ENCODE results near the gene PCGF3.

Gene PCGF3

GRCh38 chr4:681736-682451 lies 23.7 kb upstream of the PCGF3 start:
- in situ Hi-C loops (cut with MboI; ENCODE audit: low sequenced_read_pairs), result no loop called here
- DNase-seq (ENCODE audit: low spot score in 2 of 2), result peak; percentile 36 to 77
- Histone ChIP-seq H3K9me3 (no peaks in the 10 kb centered on the region), H3K4me1 (peaks cover 14% of the 10 kb centered on the region; the same call in 1 of the 2 replicates), H3K4me3 (peak overlapping the region; percentile 17), H3K27me3 (ENCODE audit: low read depth) (no peaks in the 10 kb centered on the region), H3K36me3 (replicated peaks) (no peaks in the 10 kb centered on the region)

- no peak for DNase-seq (ENCODE audit: low spot score in 2 of 2)
- no peaks in the 10 kb centered on the region for H3K36me3 ChIP-seq (replicated peaks)
- in situ Hi-C loops (cut with MboI; ENCODE audit: low sequenced_read_pairs), result no loop called here
- no peak overlapping the region for H3K4me3 ChIP-seq
- H3K27me3 ChIP-seq (ENCODE audit: low read depth), result no peaks in the 10 kb centered on the region
- peaks cover 14% of the 10 kb centered on the region; the same call in 1 of the 2 replicates for H3K4me1 ChIP-seq
- no peaks in the 10 kb centered on the region for H3K9me3 ChIP-seq
Measured at GRCh38 chr4:682490-683172, 23.0 kb upstream of the PCGF3 start.

GRCh38 chr4:683247-683897 lies 22.3 kb upstream of the PCGF3 start:
- H3K27me3 ChIP-seq (ENCODE audit: low read depth), result no peaks in the 10 kb centered on the region
- no peak overlapping the region for H3K4me3 ChIP-seq
- in situ Hi-C loops (cut with MboI; ENCODE audit: low sequenced_read_pairs), result no loop called here
- H3K36me3 ChIP-seq (replicated peaks), result no peaks in the 10 kb centered on the region
- no peak for DNase-seq (ENCODE audit: low spot score in 2 of 2)
- no peaks in the 10 kb centered on the region for H3K9me3 ChIP-seq
- peaks cover 14% of the 10 kb centered on the region; the same call in 1 of the 2 replicates for H3K4me1 ChIP-seq

- Histone ChIP-seq H3K27me3 (ENCODE audit: low read depth) (no peaks in the 10 kb centered on the region), H3K4me1 (peaks cover 14% of the 10 kb centered on the region; the same call in 1 of the 2 replicates), H3K36me3 (replicated peaks) (no peaks in the 10 kb centered on the region), H3K4me3 (no peak overlapping the region), H3K9me3 (no peaks in the 10 kb centered on the region)
- in situ Hi-C loops (cut with MboI; ENCODE audit: low sequenced_read_pairs), result no loop called here
- peak; percentile 43 to 87 for DNase-seq (ENCODE audit: low spot score in 2 of 2)
Measured at GRCh38 chr4:683982-684622, 21.5 kb upstream of the PCGF3 start.

- no peaks in the 10 kb centered on the region for H3K36me3 ChIP-seq (replicated peaks)
- peak in 1 of 2 experiments; percentile 11 for DNase-seq (ENCODE audit: low spot score in 2 of 2)
- H3K4me1 ChIP-seq, result peaks cover 14% of the 10 kb centered on the region; the same call in 1 of the 2 replicates
- in situ Hi-C loops (cut with MboI; ENCODE audit: low sequenced_read_pairs), result no loop called here
- no peak overlapping the region for H3K4me3 ChIP-seq
- H3K27me3 ChIP-seq (ENCODE audit: low read depth), result no peaks in the 10 kb centered on the region
- H3K9me3 ChIP-seq, result no peaks in the 10 kb centered on the region
Measured at GRCh38 chr4:684623-685327, 20.9 kb upstream of the PCGF3 start.

- DNase-seq (ENCODE audit: low spot score in 2 of 2), result peak in 1 of 2 experiments; percentile 9
- H3K4me3 ChIP-seq, result no peak overlapping the region
- no peaks in the 10 kb centered on the region for H3K9me3 ChIP-seq
- no peaks in the 10 kb centered on the region for H3K27me3 ChIP-seq (ENCODE audit: low read depth)
- in situ Hi-C loops (cut with MboI; ENCODE audit: low sequenced_read_pairs), result no loop called here
- H3K4me1 ChIP-seq, result peaks cover 12% of the 10 kb centered on the region; the same call in 1 of the 2 replicates
- no peaks in the 10 kb centered on the region for H3K36me3 ChIP-seq (replicated peaks)
Measured at GRCh38 chr4:685679-686412, 19.8 kb upstream of the PCGF3 start.

GRCh38 chr4:686413-687040 lies 19.1 kb upstream of the PCGF3 start:
- no peaks in the 10 kb centered on the region for H3K36me3 ChIP-seq (replicated peaks)
- in situ Hi-C loops (cut with MboI; ENCODE audit: low sequenced_read_pairs), result no loop called here

GRCh38 chr4:687048-687970 lies 18.3 kb upstream of the PCGF3 start:
- in situ Hi-C loops (cut with MboI; ENCODE audit: low sequenced_read_pairs), result no loop called here
- H3K4me1 ChIP-seq, result peaks cover 13% of the 10 kb centered on the region
- H3K27me3 ChIP-seq (ENCODE audit: low read depth), result no peaks in the 10 kb centered on the region
- no peaks in the 10 kb centered on the region; the same call in 1 of the 2 replicates for H3K9me3 ChIP-seq
- peak in 1 of 2 experiments; percentile 68 for DNase-seq (ENCODE audit: low spot score in 2 of 2)
- H3K4me3 ChIP-seq, result no peak overlapping the region
- H3K36me3 ChIP-seq (replicated peaks), result no peaks in the 10 kb centered on the region

More at GRCh38 chr4:686413-687040, 19.1 kb upstream of the PCGF3 start:
- H3K9me3 ChIP-seq, result no peaks in the 10 kb centered on the region
- H3K4me1 ChIP-seq, result peaks cover 8% of the 10 kb centered on the region; the same call in 1 of the 2 replicates
- DNase-seq (ENCODE audit: low spot score in 2 of 2), result peak in 1 of 2 experiments; percentile 8
- no peak overlapping the region for H3K4me3 ChIP-seq
- H3K27me3 ChIP-seq (ENCODE audit: low read depth), result no peaks in the 10 kb centered on the region

GRCh38 chr4:687971-688853 lies 17.4 kb upstream of the PCGF3 start:
- Histone ChIP-seq H3K36me3 (replicated peaks) (no peaks in the 10 kb centered on the region), H3K4me3 (no peak overlapping the region), H3K4me1 (peaks cover 22% of the 10 kb centered on the region), H3K27me3 (ENCODE audit: low read depth) (no peaks in the 10 kb centered on the region), H3K9me3 (no peaks in the 10 kb centered on the region; the same call in 1 of the 2 replicates)
- in situ Hi-C loops (cut with MboI; ENCODE audit: low sequenced_read_pairs), result no loop called here
- DNase-seq (ENCODE audit: low spot score in 2 of 2), result no peak

- no peaks in the 10 kb centered on the region for H3K36me3 ChIP-seq (replicated peaks)
- no peaks in the 10 kb centered on the region; the same call in 1 of the 2 replicates for H3K9me3 ChIP-seq
- DNase-seq (ENCODE audit: low spot score in 2 of 2), result no peak
- H3K4me1 ChIP-seq, result peaks cover 21% of the 10 kb centered on the region
- no peaks in the 10 kb centered on the region for H3K27me3 ChIP-seq (ENCODE audit: low read depth)
- H3K4me3 ChIP-seq, result no peak within 1 kb of the TSS
- in situ Hi-C loops (cut with MboI; ENCODE audit: low sequenced_read_pairs), result no loop called here
Measured at GRCh38 chr4:688854-689681, 16.6 kb upstream of the PCGF3 start, which contains the start of gene SLC49A3. Gene SLC49A3, minus strand, starts transcription at chr4:689151. Its CDS starts 24 bp downstream, at chr4:689127.

Measured in HAP-1 (cell line).